ENCODE data around the gene NADK.
"Not testable (repeated sequence)": the region's sequence is repeated elsewhere in the genome, so short reads cannot be mapped to it uniquely, and the experiment has no call there.

Gene NADK

GRCh38 chr1:1763657-1764621 lies 14.3 kb downstream of the NADK start:
- DNase-seq (ENCODE audit: low spot score), result no peak

- DNase-seq (ENCODE audit: low spot score), result no peak
Measured at GRCh38 chr1:1761504-1762376, 16.5 kb downstream of the NADK start.

GRCh38 chr1:1760715-1761114 lies 17.6 kb downstream of the NADK start:
- no peak for DNase-seq (ENCODE audit: low spot score)

GRCh38 chr1:1760345-1760650 lies 18.0 kb downstream of the NADK start:
- DNase-seq (ENCODE audit: low spot score), result no peak

- DNase-seq (ENCODE audit: low spot score), result no peak
Measured at GRCh38 chr1:1759456-1760344, 18.6 kb downstream of the NADK start.

GRCh38 chr1:1758692-1759455 lies 19.4 kb downstream of the NADK start:
- no peak for DNase-seq (ENCODE audit: low spot score)

GRCh38 chr1:1758059-1758621 lies 20.1 kb downstream of the NADK start:
- DNase-seq (ENCODE audit: low spot score), result no peak

- no peak for DNase-seq (ENCODE audit: low spot score)
Measured at GRCh38 chr1:1757422-1758058, 20.7 kb downstream of the NADK start.

- DNase-seq (ENCODE audit: low spot score), result no peak
Measured at GRCh38 chr1:1756661-1757421, 21.4 kb downstream of the NADK start.

- DNase-seq (ENCODE audit: low spot score), result no peak
Measured at GRCh38 chr1:1755852-1756251, 22.4 kb downstream of the NADK start.

- DNase-seq (ENCODE audit: low spot score), result no peak
Measured at GRCh38 chr1:1755426-1755825, 22.8 kb downstream of the NADK start.

- DNase-seq (ENCODE audit: low spot score), result no peak
Measured at GRCh38 chr1:1754051-1754815, 24.0 kb downstream of the NADK start.

GRCh38 chr1:1753607-1754005 lies 24.7 kb downstream of the NADK start:
- no peak for DNase-seq (ENCODE audit: low spot score)

- DNase-seq (ENCODE audit: low spot score), result no peak
Measured at GRCh38 chr1:1752636-1753606, 25.3 kb downstream of the NADK start.

- DNase-seq (ENCODE audit: low spot score), result no peak
Measured at GRCh38 chr1:1752190-1752589, 26.1 kb downstream of the NADK start.

- not testable (repeated sequence) for DNase-seq (ENCODE audit: low spot score)
Measured at GRCh38 chr1:1749941-1750340, 28.3 kb downstream of the NADK start.

- DNase-seq (ENCODE audit: low spot score), result no peak
Measured at GRCh38 chr1:1748686-1749321, 29.5 kb downstream of the NADK start.

Measured in CD4-positive, alpha-beta T cell treated with Interleukin-2 at 100 ng/mL for 4 hours (primary cell).